UCSD-AML1 (cell line): ENCODE data around the gene TECPR2.

Experiments used
- DNase-seq: peaks from one replicate; lab custom pipeline; 2025; ENCODE audit not compliant: unreplicated experiment; lab: John Stamatoyannopoulos, UW

TECPR2 gene

DNA sequence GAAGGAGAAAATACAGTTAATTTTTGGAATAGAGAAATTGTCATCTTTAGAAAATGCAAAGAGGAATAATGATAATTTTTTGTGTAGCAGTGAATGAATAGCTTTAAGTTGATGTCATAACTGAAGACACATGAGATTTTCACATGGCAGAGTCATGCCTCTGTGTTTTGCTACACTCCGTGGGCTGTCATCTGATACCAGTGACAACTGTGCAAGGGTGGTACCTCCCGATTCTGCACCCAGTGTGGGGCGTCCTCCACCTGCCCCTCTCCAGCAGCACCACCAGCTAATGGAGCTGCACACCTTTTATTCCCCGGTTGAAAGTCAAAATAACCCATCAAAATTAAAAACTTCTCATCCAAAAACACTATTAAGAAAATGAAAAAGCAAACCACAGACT, 99.7 kb downstream of the TECPR2 start:
- no peak for DNase-seq

DNA sequence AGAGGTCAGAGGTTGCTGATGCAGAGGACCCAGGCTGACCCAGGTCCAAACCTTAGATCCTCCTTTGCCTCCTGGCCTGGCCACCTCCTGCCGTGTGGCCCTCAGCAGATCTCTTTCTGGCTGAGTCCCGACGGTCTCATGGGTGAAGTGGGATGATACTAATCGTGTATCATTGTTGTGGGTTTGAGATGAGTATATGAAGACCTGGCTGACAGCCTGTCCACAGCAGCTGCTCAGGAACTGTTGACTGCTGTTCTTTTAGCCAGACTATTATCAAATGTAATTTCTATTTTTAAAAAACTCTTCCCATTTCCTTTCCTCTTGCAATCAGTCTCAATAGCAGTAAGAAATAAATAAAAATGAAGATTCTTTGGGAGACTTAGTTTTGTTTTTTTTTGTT, 101.3 kb downstream of the TECPR2 start:
- DNase-seq = no peak

DNA sequence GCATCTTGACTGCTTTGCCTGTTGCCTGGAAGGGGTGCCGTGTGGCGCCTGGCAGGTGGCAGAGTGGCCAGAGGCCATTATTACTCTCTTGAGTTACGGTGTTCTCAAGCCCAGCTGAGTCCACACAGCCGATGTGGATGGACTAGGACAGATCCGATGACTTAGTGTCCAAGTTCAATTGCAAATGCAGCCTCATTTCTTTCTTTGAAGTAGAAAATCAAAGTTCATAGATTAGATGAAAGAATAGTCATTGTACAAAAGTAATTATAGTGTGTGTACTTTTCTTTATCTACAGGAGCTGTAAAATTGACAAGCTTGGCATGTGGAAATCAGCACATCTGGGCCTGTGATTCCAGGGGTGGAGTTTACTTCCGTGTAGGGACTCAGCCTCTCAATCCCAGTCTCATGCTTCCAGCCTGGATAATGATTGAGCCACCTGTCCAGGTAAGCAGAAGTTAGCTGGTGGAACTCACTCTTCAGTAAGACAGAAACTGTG, 102.2 kb downstream of the TECPR2 start:
- no peak for DNase-seq

DNA sequence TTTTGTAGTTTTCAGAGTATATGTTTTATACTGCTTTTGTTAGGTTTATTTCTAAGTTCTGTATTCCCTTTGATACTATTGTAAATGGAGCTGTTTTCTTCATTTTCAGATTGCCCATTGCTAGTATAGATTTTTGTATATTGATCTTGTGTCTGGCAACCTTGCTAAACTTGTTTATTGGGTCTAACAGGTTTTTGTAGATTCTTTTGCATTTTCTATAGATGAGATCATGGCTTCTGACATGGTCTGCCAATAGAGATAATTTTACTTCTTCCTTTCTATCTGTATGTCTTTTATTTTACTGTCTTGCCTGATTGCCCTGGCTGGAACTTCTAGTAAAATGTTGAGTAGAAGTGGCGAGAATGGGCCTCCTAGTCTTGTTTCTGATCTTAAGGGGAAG, 106.5 kb downstream of the TECPR2 start:
- no peak for DNase-seq

DNA sequence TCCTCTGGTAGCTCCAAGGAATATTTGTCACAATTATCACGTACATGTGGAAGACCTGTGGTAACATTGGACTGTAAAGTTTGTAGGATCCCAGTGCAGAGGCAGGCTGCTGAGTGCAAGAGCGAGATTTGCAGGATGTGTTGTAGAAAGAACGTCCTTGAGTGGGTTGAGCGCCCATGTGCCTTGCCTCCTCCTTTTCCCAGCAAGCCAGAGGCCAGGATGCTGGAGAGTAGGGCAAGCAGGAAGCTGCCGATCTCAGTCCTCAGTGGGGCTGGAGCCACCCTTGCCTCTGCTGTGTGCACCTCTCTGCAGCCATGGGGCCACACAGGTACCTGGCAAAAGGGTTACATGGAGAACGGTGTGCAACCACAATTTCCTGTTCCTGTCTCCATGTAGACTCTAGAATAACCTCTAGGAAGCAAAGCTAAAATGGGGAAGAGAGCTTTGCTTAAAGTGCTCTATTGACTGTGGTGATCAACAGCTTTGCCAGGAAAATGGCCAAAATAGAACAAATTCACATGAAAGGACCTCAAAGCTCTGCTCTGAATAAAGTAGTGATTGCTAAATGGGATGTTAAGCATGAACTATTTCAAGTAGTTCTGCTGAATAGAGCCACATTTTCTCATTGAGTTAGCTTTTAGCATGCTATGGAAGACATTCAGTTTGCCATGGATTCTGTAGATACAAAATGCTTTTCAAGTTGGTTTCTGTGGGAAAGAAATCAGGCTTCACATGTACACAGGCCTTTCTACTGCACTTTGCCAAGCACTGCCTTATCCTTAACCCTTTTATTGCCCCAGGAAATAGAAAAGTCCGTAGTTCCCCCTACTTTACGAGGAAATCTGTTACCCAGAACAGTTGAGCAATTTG, 109.4 kb downstream of the TECPR2 start:
- DNase-seq = no peak

DNA sequence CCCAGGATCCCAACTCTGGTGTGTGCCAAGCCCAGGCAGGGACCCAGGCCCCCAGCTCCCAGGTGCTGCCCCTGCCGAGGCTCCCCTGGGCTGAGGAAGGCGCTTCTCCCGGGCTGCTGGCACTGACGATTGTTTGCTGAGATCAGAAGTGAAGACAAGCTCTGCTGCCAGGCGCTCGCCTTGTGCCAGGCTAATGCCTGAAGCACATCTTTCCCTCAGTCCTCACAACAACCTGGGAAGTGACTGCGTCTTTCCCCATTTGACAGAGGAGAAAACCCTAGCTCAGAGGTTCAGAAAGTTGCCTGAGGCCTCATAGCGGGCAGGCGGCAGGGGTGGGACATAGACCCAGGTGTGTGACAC, 110.0 kb downstream of the TECPR2 start:
- no peak for DNase-seq

DNA sequence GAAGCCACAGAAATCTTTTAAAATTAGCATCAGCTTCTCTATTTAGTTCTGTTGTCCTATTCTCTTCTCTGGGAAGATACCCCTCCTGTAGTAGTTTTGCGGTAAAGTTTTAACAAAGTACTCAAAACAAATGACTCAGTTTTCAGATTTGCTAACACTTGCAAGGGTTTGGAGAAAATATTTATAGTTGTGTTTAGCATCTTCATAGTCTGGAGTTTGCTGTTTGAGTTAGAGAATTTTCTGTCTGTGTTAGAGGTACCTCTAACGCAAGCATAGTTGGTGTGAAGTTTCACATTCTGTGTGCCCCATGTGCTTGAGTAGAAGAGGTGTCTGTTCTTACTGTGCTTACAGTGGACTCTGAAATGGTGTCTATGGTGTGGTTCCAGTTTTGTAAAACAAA, 110.8 kb downstream of the TECPR2 start:
- no peak for DNase-seq

DNA sequence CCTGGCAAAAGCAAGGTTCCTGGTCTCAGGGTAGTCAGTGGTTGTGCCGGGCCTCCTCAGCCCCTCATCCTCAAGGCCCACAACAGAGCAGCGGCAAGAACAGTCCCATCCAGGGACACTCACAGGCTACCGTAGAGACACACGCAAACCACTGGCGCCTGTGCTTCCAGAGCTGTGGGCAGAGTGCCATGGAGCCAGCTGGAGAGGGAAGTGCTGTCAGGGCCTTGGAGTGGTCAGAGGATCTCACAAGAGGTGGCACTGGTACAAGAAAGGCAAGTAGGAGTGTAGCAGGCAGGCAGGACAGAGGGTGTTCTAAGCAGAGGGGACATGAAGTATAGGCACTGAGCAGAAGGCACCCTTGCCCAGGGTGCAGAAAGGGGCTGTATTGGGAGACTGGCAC, 112.2 kb downstream of the TECPR2 start:
- DNase-seq = no peak

DNA sequence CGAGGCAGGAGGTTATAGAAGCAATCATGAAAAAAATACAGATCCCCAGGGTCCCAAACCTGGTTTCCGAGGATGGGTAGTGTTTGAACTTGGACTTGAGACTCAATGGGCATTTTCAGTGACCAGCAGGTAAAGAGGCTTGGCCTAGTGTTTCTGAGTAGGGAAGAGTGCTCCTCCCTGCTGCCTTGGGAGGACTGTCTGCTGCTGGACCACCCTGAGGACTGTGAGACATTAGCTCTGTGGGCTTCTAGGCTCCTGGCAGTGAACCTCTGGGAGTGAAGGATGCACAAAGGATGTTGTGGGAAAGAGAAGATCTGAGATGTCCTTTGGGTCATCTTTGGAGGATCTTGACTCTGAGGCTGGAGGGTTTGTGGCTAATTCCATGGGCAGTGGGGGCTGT, 116.4 kb downstream of the TECPR2 start:
- DNase-seq = no peak

DNA sequence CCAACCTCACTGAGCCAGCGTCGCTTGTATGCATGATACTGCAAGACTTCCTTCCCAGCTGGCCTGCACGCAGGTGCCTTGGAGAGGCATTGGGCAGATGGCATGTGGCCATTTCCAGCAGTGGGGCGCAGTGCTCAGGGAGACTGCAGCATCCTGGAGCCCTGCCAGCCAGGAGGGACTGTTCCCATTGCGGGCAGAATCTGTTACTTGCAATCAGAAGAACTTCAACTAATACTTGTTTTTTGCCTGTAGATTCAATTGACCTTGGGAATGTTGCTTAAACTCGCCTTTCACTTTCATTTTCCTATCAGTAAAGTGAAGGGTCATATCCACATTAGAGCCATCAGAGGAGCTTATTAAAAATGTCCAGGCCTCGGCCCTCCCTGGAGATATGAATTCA, 117.0 kb downstream of the TECPR2 start:
- DNase-seq = no peak

DNA sequence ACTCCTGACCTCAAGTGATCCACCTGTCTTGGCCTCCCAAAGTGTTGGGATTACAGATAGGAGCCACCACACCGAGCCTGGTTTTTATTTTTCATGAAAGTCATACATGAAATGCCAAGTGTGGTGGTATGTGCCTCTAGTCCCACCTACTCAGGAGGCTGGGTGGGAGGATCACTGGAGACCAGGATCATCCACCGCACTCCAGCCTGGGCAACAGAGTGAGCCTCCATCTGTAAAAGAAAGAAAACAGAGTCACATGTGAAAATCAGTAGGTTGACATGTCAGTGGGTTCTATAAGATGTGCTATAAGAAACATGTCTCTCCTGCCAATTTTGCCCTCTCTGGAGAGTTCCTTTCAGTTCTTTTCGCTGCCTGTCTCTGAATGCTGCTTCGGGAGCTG, 118.6 kb downstream of the TECPR2 start:
- DNase-seq = no peak

DNA sequence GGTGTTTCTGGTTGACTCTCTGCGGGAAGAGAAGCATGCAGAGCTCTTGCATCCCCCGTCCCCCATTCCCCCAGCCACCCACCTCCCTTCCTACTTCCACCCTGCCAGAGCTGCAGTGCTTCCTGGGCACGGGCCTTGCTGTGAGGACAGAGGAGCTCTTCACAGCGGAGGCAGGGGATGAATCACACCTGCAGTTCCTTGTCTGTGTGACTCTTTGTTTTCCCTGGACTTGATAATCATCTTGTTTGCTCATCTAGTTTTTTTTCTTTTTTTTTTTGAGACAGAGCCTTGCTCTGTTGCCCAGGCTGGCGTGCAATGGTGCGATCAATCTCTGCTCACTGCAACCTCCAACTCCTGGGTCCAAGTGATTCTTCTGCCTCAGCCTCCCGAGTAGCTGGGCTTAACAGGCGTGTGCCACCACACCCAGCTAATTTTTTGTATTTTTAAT, 119.1 kb downstream of the TECPR2 start:
- DNase-seq = no peak

DNA sequence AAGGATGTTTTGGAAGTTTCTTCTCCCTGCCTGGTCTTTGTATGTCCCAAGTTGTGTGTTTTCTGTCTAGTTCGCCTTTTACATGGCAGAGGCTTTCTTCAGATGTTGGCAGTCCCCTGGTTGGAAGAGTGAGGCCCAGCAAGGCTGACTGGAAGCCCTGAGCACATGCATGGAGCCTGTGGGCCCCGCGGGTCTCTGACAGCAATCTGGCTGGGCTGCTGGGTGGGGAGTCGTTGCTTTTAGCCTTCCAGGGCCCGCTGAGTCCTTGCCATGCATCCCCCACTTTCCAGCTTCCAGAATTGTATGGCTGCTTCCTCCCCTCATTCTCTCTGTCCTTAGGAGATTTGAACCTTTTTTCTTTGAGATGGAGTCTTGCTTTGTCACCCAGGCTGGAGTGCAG, 121.6 kb downstream of the TECPR2 start:
- no peak for DNase-seq

DNA sequence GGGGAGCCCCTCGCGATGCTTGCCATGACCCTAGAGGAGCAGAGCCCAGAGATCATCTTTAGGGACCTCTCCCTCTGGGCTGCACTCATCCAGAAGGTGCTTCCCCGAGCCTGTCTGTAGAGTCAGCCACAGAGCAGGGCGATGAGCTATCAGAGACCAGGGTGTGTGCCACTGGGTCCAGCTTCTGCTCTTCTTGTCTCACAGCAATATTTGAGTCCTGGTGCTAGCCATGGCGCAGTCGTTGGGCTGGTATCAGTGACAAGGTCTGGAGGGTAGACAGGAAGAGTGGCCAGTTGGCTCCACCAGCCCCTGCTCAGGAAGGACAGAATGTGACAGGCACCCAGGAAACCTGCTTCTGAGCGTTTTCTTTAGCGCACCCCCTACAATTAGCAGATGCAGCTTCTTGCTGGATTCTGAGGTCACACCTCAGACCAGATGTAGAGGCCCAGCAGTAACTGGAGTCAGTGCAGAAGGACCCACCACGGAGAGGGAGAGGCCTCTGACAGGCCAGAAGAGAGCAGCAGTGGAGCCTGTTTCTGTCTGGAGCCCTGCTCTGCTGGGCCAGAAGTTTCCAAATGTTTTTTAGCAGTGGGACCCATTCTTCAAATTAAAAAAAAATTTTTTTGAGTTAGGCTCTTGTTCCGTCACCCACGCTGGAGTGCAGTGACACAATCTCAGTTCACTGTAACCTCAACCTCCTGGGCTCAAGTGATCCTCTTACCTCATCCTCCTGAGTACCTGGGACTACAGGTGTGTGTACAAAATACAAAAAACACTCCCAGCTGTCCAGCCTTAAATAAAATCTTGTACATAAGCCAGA, 123.2 kb downstream of the TECPR2 start:
- no peak for DNase-seq

DNA sequence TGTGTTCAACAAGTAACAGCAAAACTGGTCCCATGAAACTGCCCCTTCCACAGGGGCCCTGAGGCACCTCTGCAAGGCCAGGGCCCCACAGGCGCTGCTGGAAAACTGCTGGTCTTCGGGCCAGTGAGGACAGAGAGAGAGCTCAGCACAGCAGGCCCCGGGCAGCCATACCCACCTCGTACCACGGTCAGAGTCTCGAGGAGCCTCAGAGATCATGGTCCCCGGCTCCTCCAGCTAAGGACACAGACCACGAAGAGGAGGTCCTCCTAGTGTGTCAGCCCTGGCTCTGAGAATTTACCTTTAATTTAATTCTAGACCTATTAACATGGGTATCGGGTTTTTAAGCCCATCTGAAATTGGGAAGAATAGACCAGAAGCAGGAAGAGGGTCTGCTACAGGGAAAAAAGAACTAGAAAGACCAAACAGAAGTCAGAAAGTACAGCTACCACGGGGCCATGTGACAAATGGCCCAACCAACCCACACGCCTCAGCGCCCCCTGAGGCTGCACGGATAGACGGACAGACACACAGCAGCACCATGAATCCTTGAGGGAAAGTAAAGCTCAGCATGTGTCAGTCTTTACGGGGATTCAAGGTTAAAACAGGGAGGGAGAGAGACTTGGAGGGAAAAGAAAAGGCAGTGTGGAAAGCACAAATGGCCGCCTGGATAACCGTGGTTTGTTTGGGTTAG, 123.9 kb downstream of the TECPR2 start:
- DNase-seq = no peak

DNA sequence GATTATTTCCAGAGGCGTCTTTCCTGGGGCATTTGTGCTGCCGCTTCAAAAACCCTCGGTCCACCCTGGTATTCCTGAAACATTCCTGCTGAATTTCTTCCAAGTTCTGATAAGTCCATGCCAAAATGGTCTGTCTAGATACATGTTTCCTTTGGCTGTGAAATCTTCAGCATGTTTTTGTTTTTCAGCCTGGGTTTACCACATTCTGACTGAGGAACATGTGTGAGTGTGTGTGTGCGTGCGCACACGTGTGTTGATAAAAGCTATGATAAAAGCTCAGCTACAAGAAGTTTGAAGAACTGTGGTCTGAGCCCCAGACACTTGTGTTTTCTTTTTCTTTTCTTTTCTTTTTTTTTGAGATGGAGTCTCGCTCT, 124.5 kb downstream of the TECPR2 start:
- no peak for DNase-seq

DNA sequence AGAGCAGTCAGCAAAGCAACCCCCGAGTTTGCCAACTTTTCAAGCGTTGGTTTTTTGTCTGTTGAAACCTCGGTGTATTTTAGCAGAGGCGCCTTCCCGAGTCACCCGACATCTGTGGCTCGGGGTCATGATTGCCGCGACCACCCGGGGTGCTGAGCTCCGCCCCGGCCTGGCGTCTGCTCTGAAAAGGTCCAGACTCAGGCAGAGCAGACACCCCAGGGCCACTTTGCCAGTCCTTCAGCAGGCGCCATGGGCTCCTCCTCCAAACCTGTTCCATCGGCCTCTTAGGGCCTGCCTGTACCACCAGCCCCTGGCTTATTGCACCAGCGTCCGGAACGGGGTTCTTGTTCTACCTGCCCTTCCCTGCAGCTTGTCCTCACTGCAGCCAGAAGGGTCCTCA, 127.7 kb downstream of the TECPR2 start:
- no peak for DNase-seq

DNA sequence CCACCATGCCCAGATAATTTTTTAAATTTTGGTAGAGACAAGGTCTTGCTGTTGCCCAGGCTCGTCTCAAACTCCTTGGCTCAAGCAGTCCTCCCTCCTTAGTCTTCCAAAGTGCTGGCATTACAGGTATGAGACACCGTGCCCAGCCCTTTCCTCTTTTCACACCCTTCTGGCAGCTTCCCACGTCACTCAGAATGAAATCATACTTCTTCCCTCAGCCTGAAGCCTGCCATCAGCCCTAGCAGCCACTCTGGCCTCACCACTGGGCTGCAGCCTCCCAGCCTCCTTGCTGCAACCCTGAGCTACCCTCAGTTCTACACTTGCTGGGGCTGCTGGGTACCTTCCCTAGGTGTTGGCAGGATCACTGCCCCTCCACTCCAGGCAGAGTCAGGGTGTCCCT, 128.6 kb downstream of the TECPR2 start:
- DNase-seq = no peak

DNA sequence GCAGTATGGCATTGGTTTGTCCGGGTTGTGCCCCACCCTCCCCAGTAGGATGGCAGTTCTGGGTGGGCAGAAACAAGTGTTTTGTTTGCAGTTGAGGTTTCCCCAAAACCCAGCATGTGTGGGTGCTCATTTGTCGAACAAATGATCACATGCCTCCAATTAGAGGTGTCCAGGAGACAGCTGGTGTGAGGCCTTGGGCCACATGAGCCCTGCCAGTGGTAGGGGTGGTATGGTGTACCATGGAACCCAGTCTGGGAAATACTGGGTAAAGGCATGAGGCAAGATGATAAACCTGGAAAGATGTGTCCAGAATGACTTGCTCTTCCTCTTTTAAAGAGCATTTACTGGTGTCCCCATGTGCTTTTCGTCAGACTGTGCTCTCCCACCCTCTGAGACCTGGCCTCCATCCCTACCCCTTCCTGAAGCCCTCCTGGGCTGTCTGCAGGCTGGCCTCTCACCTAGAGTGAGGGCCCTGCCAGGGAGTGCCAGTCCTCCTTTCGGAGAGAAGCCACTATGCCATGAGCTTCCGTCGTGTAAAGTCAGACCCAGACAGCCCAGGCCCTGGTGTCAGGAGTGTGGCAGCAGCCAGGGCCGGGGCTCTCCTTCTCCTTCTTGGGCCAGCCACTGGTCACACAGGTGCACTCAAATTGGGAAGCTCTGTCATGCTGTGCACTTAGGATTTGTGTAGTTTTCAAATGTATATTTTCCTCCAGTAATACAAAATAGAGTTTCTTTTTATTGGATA, 129.2 kb downstream of the TECPR2 start:
- DNase-seq = no peak

DNA sequence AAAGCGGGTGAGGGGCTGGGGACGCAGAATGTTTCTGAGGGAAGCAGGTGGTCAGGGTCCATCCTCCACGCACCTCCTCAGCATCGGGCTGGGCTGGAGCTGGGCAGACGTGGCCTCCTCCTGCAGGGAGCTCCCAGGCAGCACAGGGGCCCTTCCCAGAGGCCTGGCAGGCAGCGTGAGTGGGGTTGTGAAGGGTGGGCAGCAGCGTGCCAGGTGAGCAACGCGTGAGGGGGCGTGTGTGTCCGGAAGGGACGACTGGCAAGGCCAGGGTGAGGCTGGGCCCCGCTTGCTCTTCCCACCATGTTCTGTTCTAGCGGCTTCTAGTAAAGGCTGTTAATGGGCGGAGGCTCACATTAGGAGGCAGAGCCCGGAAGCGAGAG, 129.8 kb downstream of the TECPR2 start:
- DNase-seq = no peak

DNA sequence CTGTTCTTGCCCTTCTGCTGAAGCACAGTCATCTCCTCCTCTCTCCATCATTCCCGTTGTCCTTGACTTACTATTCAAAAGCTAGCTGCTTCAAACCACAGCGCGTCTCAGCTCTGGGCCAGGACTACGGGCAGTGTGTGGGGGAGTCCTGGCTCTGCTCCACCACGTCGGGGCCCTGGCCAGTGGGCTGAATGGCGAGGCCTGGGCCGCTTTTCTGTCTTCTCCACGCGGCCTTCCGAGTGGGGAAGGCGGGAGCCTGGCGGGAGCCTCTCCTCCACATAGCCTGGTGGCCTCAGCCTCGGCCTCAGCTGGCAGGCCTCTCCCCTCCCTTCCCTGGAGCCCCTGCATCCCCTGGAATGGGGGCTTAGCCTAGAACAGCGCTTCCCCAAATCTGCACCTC, 130.4 kb downstream of the TECPR2 start:
- no peak for DNase-seq
